ENCODE results near the gene UPK3BL1.
"Not testable (repeated sequence)": the region's sequence is repeated elsewhere in the genome, so short reads cannot be mapped to it uniquely, and the experiment has no call there.

GRCh38 chr7:102649924-102650323 is 7.3 kb upstream of the UPK3BL1 start, which contains the start of gene SPDYE2B:
- not testable (repeated sequence) for TF ChIP-seq POLR2A (IDR thresholded peaks at IDR 0.05; ENCODE audit: low read length); GATA1 (IDR thresholded peaks at IDR 0.05; ENCODE audit: low read depth, low read length)

Data from erythroblast (primary cell).